SU-DHL-6 (cell line): ENCODE results near the gene RUNX1.

ENCODE experiments used
- CTCF ChIP-seq: fragments of 200-600 bp; sonication (generic); IDR thresholded peaks from one replicate; pipeline ENCODE4 v1.5.1; 2017; ENCODE audit warnings: antibody characterized with exemption, mild to moderate bottlenecking, low read length, moderate library complexity; ENCODE audit not compliant: insufficient read depth, poor library complexity, severe bottlenecking
- EZH2phosphoT487 ChIP-seq: fragments of 200-600 bp; sonication (generic), shearing (Covaris generic); conservative IDR thresholded peaks from 2 replicates; pipeline ENCODE4 v1.6.1; 2018; ENCODE audit warnings: mild to moderate bottlenecking, antibody characterized with exemption, low read length, moderate library complexity, mixed read lengths

DNA sequence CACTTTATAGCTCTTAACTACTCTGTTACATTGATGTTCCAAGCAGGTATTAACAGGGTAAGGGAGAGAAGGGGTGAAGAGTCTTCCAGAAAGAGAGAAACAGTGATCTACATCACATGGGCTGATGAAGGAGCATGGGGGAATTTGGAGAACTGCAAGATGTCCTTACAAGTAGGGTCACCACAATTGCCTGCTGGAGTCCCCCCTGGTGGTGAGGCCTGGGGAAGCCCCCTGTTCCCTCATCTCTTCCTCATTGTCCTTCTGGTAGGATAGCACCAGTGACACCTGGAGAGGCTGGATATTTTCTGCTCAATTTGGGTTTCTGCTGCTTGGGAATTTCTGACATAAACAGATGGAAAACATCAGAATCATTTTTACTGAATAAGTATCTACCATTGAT lies 126.6 kb downstream of the RUNX1 start:
- no peak for TF ChIP-seq CTCF
- no peak for TF ChIP-seq EZH2phosphoT487
